HL-60/S4 (cell line): ENCODE measurements around the gene CYSRT1.

Source experiments
- in situ Hi-C: fragments of 300-500 bp; cut with MboI; formaldehyde crosslinking; loops from 2 replicates; pipeline ENCODE4 v1.14.3; 2022; ENCODE audit warnings: low sequenced_read_pairs

The CYSRT1 gene, protein sequence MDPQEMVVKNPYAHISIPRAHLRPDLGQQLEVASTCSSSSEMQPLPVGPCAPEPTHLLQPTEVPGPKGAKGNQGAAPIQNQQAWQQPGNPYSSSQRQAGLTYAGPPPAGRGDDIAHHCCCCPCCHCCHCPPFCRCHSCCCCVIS

DNA sequence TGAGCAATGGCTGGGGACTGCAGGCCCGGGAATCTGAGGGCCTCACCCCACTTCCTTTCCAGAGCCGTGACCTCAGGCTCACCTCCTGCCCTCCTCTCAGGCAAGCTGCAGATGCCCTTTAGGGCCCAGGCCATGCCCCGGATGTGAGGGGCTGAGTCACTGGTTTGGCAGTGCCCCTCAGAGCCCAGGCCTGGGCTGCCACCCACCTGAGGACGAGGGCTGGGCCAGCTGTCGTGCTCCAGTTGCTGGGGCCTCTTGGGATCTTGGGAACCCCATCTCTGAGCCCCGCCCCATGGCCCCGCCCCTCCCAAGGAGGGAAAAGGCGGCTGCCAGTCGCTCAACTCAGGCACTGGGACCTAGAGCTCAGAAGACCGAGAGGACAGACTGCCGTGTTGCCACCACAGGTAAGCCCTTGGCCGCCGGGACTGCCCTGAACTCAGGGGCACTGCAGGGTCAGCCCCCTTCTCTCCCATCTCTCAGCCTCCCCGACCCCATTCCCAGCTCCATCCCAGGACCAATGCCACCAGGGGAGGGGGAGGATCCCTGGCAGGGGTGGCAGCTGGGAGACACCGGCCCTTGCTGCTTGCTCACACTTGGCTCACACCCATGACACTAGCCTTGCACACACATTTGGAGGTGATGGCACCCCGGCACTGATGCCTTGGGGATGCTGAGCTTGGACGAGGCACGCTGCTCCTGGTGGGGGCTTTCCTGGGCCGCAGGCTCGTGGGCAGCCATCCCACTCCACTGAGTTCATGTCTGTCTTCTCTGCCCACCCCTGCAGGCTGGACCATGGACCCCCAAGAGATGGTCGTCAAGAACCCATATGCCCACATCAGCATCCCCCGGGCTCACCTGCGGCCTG is at the start of gene CYSRT1:
Gene CYSRT1, plus strand, starts transcription at position 345 of the 865 bp plus-strand sequence. Its CDS starts 448 bp downstream, at position 793.
- in situ Hi-C loops: loop anchor here (5.0 to 25.0 kb wide), 2 partner anchors 103 to 438 kb away; partner anchors contain the start of genes CCDC183 and TMEM141

DNA sequence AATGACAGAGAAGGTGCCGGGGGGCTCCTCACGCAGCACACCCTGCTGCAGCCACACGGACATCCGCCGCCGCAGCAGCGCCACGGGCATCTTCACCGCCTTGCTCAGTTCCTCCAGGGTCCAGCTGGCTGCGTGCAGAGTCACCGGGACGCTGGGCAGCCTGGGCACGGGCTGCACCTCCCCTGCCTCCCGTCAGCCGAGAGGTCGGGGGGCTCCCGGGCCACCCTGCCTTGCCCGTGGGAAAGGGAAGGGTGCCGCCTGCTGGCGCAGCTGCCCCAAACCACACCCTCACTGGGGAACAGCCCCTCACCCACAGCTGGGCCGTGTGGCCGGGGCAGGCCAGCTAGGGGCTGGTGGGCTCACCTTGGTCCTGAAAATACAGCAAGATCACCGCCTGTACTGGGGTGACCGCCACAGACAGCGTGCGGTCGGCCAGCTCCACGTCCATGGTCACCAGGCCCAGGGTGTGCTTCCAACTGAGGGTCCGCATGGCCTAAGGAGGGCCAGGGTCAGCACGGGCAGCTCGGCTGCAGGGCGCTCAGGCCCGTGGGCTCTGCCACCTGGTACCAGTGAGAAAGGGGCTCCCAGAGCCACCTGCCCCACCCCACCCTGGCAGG is 49.5 kb upstream of the CYSRT1 start:
- in situ Hi-C loops: no loop called here

DNA sequence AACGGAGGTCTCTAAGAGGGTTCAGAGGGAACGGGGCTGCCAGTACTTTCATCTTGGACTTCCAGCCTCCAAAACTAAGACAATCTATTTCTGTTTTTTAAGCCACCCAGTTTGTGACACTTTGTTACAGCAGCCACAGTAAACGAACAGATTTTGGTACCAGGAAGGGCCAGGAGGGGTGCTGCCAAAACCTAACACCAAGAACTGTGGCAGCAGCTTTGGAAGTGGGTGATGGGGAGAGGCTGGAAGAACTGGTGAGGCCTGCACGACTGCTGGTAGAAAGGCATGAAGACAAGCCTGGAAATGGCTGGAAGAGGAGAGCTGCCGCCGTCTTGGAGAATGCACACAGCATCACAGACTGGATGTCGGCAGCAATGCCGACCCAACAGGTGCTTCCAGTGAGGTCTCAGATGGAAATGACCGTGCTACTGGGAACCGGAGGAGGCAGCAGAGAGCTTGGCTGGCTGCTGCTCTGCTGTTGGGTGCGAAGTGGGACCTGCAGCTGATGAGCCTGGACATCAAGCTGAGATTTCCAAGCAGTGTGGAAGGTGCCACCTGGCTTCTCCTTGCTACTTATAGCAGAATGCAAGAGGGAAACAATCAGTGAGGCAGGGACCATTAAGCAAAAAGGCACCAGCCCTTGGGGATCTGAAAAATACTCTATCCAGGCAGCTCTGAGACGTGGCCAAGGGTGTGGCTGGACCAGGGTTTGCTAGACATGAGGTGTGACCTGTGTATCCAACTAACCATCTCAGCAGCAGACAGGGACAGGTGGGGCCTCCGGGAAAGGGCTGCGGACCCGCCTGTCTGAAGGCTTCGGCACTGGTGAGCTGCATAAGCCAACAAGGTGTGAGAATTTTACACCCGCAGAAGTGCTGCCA is 48.4 kb upstream of the CYSRT1 start:
- in situ Hi-C loops: no loop called here

DNA sequence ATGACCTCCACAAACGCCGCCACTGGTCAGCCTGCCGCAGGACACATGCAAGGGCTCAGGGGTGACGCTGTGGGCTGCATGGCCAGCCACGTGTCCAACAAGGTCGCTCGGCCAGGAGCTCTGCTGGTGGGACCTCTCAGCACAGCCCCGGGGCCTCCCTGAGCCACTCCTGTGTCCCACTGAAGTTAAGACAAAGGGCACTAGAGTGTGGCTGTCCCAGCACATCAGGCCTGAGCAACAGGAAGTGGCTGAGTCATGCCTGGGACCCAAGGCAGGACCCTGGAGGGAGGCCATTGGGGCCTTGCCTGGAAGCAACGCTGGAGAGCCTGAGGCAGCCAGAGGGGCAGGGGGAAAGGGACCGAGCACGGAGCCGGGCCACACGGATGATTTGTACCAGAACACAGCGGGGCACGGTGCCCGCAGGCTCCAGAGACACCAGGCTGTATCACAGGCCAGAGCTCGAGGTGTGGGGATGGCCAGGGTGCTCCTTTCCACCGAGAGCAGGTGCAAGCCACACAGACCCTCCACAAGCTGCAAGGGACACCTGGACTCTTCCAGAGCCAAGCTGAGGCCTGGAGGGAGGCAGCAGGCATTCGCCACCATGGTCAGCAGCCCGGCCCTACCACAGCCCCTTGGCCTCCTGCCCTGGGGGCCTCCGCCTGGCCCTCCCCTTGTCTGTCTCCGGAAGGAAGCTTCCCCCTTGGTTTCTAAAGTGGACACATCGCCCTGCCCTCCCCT is 46.6 kb upstream of the CYSRT1 start:
- in situ Hi-C loops: no loop called here

DNA sequence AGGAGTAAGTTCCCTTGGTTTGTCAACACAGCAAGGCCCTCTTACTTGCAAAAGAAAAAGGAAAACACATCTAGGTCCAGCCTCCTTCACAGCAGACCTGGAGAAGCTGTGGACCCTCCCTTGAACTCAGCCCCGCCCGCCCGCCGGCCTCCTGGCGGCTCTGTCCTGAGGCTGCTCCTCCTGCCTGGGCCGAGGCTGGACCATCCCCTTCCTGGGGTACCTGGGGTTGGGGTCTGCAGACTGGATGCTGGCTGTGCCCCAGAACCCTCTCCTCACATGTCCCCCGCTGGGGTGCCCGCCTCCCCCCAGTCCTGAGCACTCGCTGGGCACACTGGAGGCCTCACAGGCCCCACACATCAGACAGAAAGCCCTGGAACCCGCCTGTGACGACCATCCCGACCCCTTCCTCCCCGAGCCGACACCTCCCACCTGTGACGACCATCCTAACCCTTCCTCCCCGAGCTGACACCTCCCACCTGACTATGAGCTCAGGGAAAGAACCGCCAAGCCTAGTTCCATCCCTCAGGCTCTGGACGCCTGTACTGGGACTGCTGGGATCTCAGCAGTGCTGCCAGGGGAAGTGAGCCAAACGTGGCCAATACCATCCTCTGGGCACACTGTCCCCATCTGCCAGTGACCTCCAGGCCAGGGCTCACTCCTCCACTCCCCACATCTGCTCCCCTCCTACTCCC is 45.9 kb upstream of the CYSRT1 start:
- in situ Hi-C loops: no loop called here

DNA sequence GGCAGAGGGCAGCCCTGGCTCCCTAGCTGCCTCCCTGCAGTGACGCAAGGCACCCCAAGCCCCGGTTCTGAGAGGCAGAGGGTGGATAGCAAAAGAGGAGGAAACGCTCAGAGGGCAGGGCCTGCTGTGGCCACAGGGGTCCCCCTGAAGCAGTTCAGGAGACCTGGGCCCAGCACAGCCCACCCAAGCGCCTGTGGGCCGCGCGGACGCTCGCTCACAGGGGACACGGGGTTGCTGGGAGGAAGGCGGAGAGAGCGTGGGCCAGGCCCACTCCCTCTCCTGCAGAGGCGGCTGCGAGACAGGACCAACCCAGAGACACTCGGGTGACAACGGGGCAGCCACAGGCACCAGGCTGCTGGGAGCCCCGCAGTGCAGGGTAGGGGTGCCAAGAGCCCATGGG is 45.2 kb upstream of the CYSRT1 start:
- in situ Hi-C loops: no loop called here

DNA sequence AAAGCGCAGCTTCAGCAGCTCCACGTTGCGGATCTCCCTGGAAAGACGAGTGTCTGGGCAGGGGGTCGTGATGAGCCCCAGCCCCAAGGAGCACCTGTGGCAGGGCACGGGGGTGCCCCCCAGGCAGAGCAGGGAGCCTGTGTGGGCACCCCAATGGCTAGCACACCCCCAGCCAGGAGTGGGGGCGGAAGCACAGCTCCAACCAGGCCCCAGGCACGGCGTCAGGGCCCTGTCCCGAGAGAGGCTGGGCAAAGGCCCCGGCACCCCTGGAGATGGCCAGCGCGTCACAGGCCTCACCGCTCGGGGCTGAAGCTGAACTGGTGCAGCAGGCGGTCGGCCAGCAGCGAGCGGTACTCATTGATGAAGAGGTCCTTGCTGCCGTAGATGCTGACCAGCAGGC is 44.5 kb upstream of the CYSRT1 start:
- in situ Hi-C loops: no loop called here

DNA sequence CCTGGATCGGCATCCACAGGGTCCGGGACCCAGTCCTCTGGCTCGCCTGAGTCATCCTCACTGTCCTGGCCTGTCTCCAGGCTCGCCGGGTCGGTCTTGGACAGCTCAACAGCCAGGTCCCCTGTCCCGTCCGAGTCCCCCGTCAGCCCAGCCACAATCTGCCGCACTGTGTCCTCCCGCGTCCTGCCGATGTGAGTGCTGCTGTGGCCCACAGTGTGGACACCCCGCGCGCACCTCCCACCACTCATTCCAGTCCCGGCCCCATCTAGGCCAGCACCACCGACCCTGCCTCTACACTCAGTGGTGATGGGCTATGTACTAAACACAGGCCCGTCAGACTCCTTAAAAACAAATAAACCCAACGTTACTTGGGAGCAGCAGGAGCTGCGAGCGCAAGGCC is 43.3 kb upstream of the CYSRT1 start:
- in situ Hi-C loops: no loop called here

DNA sequence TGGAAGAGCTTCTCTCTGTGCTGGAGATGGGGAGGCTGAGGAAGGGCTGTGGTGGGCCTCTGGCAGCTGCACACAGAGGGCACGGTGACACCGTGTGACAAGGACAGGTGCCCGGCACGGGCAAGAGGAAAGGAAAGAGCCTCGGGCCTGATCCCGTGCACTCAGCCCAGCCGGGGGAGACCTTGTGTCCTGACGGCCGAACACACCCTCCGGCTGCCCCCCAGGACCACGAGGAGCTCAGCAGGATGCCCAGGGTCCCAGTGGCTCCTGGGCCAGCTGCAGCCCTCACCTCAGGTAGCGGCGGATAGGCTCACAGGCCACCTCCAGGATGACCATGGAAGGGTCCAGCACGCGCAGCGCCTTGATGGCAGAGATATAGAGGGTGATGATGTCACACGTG is 42.1 kb upstream of the CYSRT1 start:
- in situ Hi-C loops: no loop called here

DNA sequence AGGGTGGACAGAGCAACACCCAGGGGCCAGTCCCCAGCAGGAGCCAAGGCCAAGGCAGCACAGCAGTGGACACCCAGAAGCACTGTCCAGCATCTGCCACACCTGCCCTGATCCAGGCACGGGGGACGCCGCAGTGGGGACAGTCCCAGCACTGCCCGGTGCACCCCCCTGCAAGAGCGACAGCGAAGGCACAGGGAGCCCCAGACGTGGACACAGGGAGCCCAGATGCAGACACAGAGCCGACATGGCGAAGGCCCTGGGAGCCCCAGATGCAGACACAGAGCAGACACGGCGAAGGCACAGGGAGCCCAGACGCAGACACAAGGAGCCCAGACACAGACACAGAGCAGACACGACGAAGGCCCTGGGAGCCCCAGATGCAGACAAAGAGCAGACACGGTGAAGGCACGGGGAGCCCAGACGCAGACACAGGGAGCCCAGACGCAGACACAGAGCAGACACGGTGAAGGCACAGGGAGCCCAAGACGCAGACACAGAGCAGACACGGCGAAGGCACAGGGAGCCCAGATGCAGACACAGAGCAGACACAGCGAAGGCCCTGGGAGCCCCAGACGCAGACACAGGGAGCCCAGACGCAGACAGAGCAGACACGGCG is 40.9 kb upstream of the CYSRT1 start:
- in situ Hi-C loops: no loop called here

DNA sequence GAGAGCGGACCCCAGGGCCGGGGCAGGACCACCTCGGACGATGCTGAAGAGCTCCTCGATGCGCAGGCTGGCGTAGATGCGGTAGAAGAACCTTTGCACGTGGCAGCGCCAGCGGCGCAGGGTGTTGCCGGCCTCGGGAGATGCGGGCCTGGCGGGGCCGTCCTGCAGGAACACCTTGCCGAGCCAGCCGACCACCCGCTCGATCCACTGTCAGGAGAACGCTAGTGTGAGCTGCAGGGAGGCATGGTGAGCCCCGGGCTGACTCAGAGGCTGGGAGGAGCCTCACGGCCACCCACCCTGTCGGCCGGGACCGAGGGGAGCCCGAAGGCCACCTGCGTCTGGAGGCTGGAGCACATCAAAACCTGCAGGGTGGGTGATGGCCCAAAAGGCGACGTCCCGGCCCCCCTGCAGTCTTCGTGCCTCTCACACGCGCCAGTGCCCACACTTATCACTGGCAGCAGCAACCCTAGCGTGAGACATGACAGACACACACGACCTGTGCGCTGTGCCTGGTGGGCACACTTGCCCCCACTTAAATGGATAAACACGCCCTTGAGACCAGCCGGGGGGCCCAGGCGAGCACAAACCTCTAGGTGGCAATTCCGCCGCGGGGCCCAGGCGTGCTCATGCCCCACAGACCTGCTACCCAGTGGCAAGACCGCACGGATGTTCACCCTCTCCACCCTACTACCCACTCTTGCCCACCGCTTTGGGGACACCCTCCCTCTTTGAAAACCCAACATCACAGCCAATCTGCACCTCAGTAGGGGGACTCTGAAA is 39.9 kb upstream of the CYSRT1 start:
- in situ Hi-C loops: no loop called here

DNA sequence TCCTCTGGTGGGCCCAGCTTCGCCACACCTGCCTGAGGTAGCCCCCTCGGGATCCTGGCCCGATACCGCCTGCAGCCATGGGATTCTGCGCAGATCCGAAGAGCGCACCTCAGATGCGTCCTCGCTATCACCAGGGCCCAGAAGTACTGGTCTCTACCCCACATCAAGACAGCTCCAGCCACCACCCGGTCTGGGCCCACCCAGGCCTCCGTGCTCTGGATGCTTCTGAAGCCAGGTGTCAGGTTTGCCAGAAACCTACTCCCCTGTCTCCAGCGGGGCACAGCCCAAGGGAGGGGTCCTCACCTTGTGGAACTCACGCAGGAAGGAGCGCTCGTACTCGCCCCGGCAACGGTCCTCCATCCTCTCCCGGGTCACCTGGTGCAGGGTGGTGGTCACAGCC is 39.1 kb upstream of the CYSRT1 start:
- in situ Hi-C loops: no loop called here

DNA sequence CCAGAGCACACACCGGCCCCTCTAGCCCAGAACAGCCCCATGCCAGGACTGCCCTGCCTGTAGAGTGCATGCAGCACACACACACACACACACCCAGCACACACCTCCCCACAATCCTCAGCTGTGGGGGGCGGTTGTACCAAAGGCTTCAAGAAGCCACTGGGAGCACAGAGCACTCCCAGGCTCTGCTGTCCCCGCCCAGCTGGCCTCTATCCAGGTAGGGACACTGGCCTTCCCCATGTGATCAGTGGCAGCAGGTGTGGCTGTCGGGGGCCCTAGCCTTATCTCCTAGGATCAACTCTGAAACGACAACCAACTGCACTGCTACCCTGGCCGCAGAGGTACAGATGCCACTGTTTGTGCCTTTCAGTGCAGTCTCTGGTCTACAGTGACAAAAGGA is 38.6 kb upstream of the CYSRT1 start:
- in situ Hi-C loops: no loop called here

DNA sequence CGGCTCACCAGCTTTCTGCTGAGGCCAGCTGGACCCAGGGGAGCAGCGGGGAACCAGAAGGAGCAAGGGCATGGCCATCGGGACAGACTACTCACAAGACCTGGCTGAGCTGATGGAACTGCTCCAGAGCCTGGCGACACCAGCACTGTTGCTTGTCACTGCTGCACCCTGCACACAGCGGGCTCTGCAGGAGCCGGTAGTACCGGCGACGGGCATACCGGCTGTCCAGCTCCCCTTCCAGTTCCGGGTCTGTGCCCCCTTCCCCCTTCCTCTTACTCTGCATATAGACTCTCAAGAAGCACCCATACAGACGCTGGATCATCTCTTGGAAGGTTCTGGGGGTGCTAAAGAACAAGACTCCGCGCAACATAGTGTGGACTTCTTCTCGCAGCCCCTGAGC is 37.6 kb upstream of the CYSRT1 start:
- in situ Hi-C loops: no loop called here

DNA sequence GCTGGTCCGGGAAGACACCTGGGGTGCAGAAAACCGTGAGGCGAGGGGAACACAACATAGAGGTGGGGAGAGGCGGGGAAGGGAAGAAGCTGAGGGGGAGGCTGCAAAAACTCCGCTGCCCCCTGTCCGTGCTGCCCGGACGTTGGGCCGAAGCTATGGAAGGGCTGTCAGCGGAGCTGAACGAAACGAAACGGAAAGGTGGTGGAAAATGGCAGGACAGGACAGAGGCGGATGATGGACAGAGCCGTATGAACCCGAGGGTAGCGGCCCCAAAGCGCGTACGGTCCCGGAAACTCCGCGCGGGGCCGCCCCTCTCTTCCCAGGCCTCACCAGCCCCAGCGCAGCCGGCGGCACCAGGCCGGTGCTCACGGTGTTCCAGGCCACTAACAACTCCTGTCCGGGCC is 36.9 kb upstream of the CYSRT1 start:
- in situ Hi-C loops: no loop called here

DNA sequence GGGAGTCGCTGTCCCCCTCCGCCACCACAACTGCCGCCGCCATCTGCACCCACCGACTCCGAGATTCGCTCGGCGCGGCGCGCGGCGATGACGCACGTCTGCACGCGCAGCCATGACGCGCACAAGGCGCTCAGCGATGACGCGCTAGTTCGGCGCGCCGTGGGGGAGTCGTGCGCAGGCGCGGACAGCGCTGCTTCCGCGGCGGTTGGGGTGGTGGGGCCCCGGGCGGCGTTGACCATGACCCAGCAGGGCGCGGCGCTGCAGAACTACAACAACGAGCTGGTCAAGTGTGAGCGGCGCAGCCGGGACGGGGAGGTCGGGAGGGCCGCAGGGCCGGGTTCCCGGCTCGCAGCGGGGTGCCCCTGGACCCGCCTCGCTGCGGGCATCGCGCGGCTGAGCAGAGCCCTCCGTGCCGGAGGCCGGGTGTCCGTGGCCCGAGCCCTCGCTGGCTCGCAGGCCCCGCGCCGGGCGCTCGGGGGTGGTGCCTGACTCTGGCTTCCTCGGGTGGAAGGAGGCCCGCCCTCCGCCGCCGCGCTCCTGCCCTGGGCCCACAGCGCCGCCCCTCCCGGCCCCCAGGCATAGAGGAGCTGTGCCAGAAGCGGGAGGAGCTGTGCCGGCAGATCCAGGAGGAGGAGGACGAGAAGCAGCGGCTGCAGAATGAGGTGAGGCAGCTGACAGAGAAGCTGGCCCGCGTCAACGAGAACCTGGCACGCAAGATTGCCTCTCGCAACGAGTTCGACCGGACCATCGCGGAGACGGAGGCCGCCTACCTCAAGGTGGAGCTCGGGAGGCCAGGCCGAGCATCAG is 36.3 kb upstream of the CYSRT1 start, which contains the start of the genes ANAPC2 and SSNA1:
Gene ANAPC2, minus strand, starts transcription at position 71 of the 807 bp plus-strand sequence. Its CDS starts 28 bp downstream, at position 43.
Gene SSNA1, plus strand, starts transcription at position 187 of the 807 bp plus-strand sequence. Its CDS starts 51 bp downstream, at position 238.
- in situ Hi-C loops: no loop called here
